HepG2 (cell line): ENCODE results near the gene PNRC1. TPM values are rescaled to one million over a fixed set of nuclear protein-coding genes. Genes with fewer than 3 reads are reported as not detected.

ENCODE experiments used
- AKAP8 ChIP-seq: sonication (generic); formaldehyde crosslinking; IDR thresholded peaks from 2 replicates; pipeline ENCODE4 v1.5.1; 2020; ENCODE audit warnings: mild to moderate bottlenecking, missing genetic modification reagents
- ATF4 ChIP-seq, 2 experiments: fragments of 450-650 bp in 1 of 2; sonication (generic) in 1 of 2; formaldehyde crosslinking; IDR thresholded peaks; 2 replicates each; pipeline versions ENCODE4 v1.5.0 to v1.8.0; 2020 to 2022; ENCODE audit warnings: mild to moderate bottlenecking in 1 of 2, missing genetic modification reagents in 1 of 2
- BORCS8-MEF2B ChIP-seq: sonication (generic); formaldehyde crosslinking; IDR thresholded peaks from 2 replicates; pipeline ENCODE4 v1.8.0; 2022; ENCODE audit warnings: mild to moderate bottlenecking, missing genetic modification reagents
- CCDC6 ChIP-seq: sonication (generic); formaldehyde crosslinking; IDR thresholded peaks from 2 replicates; pipeline ENCODE4 v1.8.1; 2022; ENCODE audit warnings: mild to moderate bottlenecking, missing genetic modification reagents, moderate library complexity
- CENPT ChIP-seq: sonication (generic); formaldehyde crosslinking; IDR thresholded peaks from 2 replicates; pipeline ENCODE4 v1.8.0; 2022; ENCODE audit warnings: low read depth, mild to moderate bottlenecking, moderate library complexity, missing genetic modification reagents
- ETV5 ChIP-seq: IDR thresholded peaks from 2 replicates; pipeline ENCODE4 v1.6.1; 2018; ENCODE audit warnings: missing biosample characterization, missing genetic modification reagents, inconsistent platforms, borderline replicate concordance
- FOSL1 ChIP-seq: sonication (generic); formaldehyde crosslinking; IDR thresholded peaks from 2 replicates; pipeline ENCODE4 v1.9.0; 2021; ENCODE audit warnings: missing genetic modification reagents, borderline replicate concordance
- GABPA ChIP-seq, 2 experiments: IDR thresholded peaks; 2 replicates each; pipeline ENCODE4 v1.6.1; 2011 to 2016; ENCODE audit warnings: low read depth in 2 of 2, low read length in 1 of 2, missing biosample characterization in 1 of 2, missing genetic modification characterization in 1 of 2
- GATAD2A ChIP-seq: IDR thresholded peaks from 2 replicates; pipeline ENCODE4 v1.6.1; 2016
- GFI1 ChIP-seq: sonication (generic); formaldehyde crosslinking; IDR thresholded peaks from 2 replicates; pipeline ENCODE4 v1.5.0; 2020; ENCODE audit warnings: missing genetic modification reagents, mild to moderate bottlenecking, borderline replicate concordance
- KMT2B ChIP-seq: IDR thresholded peaks from 2 replicates; pipeline ENCODE4 v1.6.1; 2016; ENCODE audit warnings: missing genetic modification reagents, missing compliant biosample characterization
- MED1 ChIP-seq: sonication (generic); formaldehyde crosslinking; IDR thresholded peaks from 2 replicates; pipeline ENCODE4 v1.4.0; 2020; ENCODE audit warnings: missing genetic modification reagents
- MTERF4 ChIP-seq: sonication (generic); formaldehyde crosslinking; IDR thresholded peaks from 2 replicates; pipeline ENCODE4 v1.8.0; 2023; ENCODE audit warnings: mild to moderate bottlenecking, missing genetic modification reagents
- NFE2L2 ChIP-seq: fragments of 150-350 bp; IDR thresholded peaks from 2 replicates; pipeline ENCODE4 v1.6.1; 2014; ENCODE audit warnings: low read length
- PAX8 ChIP-seq: sonication (generic); formaldehyde crosslinking; IDR thresholded peaks from 2 replicates; pipeline ENCODE4 v1.8.0; 2022; ENCODE audit warnings: mild to moderate bottlenecking, missing genetic modification reagents, borderline replicate concordance
- POLR2A ChIP-seq, 2 experiments: IDR thresholded peaks; 2 replicates each; pipeline ENCODE4 v1.6.1; 2011; ENCODE audit warnings: low read depth in 2 of 2, low read length in 2 of 2, mild to moderate bottlenecking in 1 of 2, moderate library complexity in 1 of 2; ENCODE audit not compliant: insufficient read depth in 1 of 2
- SOX5 ChIP-seq: IDR thresholded peaks from 2 replicates; pipeline ENCODE4 v1.6.1; 2016; ENCODE audit warnings: borderline replicate concordance
- SP2 ChIP-seq: sonication (generic); formaldehyde crosslinking; IDR thresholded peaks from 2 replicates; pipeline ENCODE4 v1.5.1; 2020; ENCODE audit warnings: mild to moderate bottlenecking, missing genetic modification reagents
- TBX2 ChIP-seq: sonication (generic); formaldehyde crosslinking; IDR thresholded peaks from 2 replicates; pipeline ENCODE4 v1.5.0; 2020; ENCODE audit warnings: missing genetic modification reagents, mild to moderate bottlenecking, borderline replicate concordance
- ZMAT3 ChIP-seq: sonication (generic); formaldehyde crosslinking; conservative IDR thresholded peaks from 2 replicates; pipeline ENCODE4 v1.7.0; 2021; ENCODE audit warnings: missing genetic modification reagents
- ZNF260 ChIP-seq: sonication (generic); formaldehyde crosslinking; IDR thresholded peaks from 2 replicates; pipeline ENCODE4 v1.4.0; 2020; ENCODE audit warnings: missing genetic modification reagents, low read depth, mild to moderate bottlenecking, borderline replicate concordance
- ZNF326 ChIP-seq: sonication (generic); formaldehyde crosslinking; IDR thresholded peaks from 2 replicates; pipeline ENCODE4 v1.4.0; 2020; ENCODE audit warnings: missing genetic modification reagents, borderline replicate concordance
- ZNF549 ChIP-seq: sonication (generic); formaldehyde crosslinking; IDR thresholded peaks from 2 replicates; pipeline ENCODE4 v1.5.0; 2020; ENCODE audit warnings: missing genetic modification reagents
- ZNF607 ChIP-seq: sonication (generic); formaldehyde crosslinking; IDR thresholded peaks from 2 replicates; pipeline ENCODE4 v1.5.1; 2020; ENCODE audit warnings: missing genetic modification reagents, mild to moderate bottlenecking, borderline replicate concordance
- ZNF614 ChIP-seq: IDR thresholded peaks from 2 replicates; pipeline ENCODE4 v1.6.1; 2018; ENCODE audit warnings: missing biosample characterization, missing genetic modification reagents, inconsistent platforms, borderline replicate concordance
- polyA plus RNA-seq, 8 experiments: library from polyadenylated mRNA; depleted of rRNA in 3 of 8; stranded (reverse) in 7 of 8; unstranded in 1 of 8; fragments of >200 nt; fragmentation: Illumina TruSeq in 4 of 8; extraction: Trizol in 4 of 8; gene quantifications; 2 replicates each; pipeline versions ENCODE4 v1.2.1 to v1.2.3, GENCODE V29; 2011 to 2016; ENCODE audit warnings: low read depth in 4 of 8, missing spikeins in 1 of 8, mixed read lengths in 1 of 8; ENCODE audit not compliant: insufficient read depth in 1 of 8
- total RNA-seq, 5 experiments: library from RNA; depleted of rRNA; stranded (reverse); fragments of >200 nt; fragmentation: Illumina TruSeq; extraction: Trizol; gene quantifications; 2 replicates each; pipeline ENCODE4 v1.2.3, GENCODE V29; 2016; ENCODE audit warnings: low read depth in 1 of 5
- TF ChIP-seq, protein P1 (sequence below): fragments of 450-650 bp; IDR thresholded peaks from 2 replicates; pipeline ENCODE4 v1.6.1; 2016
- TF ChIP-seq, protein P2 (sequence below): IDR thresholded peaks from 2 replicates; pipeline ENCODE4 v1.6.1; 2016; ENCODE audit warnings: low read depth, borderline replicate concordance

Gene PNRC1
- total and polyA plus RNA-seq, 2 of the 13 experiments (the other 11 are each of a cell fraction or from before 2014, with no cell fraction given), result 17.6 to 36.0 TPM

DNA sequence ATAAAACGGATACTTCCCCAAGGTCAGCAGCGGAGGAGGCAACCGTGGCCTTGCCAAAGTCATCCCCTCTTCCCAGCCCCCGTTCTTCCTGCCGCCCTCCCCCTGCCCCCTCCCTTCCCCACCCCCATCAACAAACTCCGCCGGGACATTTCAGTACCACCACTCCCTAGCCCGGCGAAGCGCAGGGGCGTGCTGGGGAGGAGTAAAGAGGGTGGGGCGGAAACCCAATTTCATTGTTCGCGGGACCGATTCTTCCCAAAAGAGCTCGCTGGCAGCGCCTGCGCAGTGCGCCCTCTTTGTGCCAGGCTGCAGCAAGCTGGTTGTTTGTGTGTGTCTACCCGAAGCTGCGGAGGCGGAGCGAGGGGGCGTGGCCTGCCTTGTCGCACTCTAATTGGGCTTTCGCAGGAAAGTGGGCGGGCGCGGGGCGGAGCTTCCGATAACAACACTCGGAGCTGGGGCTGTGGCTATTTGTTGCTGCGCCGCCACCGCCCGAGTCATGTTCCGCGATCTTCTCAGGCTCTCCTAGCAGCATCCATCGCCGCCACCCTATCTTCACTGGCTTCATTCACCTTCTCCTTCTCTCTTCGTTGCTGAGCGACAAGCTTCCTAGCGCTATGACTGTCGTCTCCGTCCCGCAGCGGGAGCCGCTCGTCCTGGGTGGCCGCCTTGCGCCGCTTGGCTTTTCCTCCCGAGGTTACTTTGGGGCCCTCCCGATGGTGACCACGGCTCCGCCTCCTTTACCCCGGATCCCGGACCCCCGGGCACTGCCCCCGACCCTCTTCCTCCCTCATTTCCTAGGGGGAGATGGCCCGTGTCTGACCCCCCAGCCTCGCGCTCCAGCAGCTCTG lies at the start of gene PNRC1 (continued):
- 0 out of 4 replicates have a peak, but pooled peaks of 1 of the 2 experiments have one; percentile 23 for TF ChIP-seq ATF4 (CRISPR knock-in tag; IDR thresholded peaks at IDR 0.05)
- no peak for TF ChIP-seq FOSL1
- TF ChIP-seq ZNF549 (CRISPR knock-in tag), result no peak
- peak; percentile 36; the same call in 1 of the 2 replicates for TF ChIP-seq SOX5
- peak; percentile 33; the same call in 1 of the 2 replicates for TF ChIP-seq AKAP8 (CRISPR knock-in tag)
- no peak for TF ChIP-seq ZMAT3 (CRISPR knock-in tag)
- TF ChIP-seq SP2 (CRISPR knock-in tag), result peak; percentile 79
- TF ChIP-seq MTERF4 (CRISPR knock-in tag), result no peak; the same call in 1 of the 2 replicates
- TF ChIP-seq ZNF614 (CRISPR knock-in tag), result peak; percentile 63; the same call in 1 of the 2 replicates
- TF ChIP-seq NFE2L2, result no peak
- peak; percentile 62 for TF ChIP-seq ZNF607 (CRISPR knock-in tag)
- TF ChIP-seq KMT2B (CRISPR knock-in tag), result peak; percentile 66; the same call in 1 of the 2 replicates
- no peak for TF ChIP-seq ETV5 (CRISPR knock-in tag)
- peak; percentile 57; the same call in 1 of the 2 replicates for TF ChIP-seq MED1
- no peak for TF ChIP-seq ZNF260 (CRISPR knock-in tag)
- TF ChIP-seq, protein P1, sequence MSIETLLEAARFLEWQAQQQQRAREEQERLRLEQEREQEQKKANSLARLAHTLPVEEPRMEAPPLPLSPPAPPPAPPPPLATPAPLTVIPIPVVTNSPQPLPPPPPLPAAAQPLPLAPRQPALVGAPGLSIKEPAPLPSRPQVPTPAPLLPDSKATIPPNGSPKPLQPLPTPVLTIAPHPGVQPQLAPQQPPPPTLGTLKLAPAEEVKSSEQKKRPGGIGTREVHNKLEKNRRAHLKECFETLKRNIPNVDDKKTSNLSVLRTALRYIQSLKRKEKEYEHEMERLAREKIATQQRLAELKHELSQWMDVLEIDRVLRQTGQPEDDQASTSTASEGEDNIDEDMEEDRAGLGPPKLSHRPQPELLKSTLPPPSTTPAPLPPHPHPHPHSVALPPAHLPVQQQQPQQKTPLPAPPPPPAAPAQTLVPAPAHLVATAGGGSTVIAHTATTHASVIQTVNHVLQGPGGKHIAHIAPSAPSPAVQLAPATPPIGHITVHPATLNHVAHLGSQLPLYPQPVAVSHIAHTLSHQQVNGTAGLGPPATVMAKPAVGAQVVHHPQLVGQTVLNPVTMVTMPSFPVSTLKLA, result peak; percentile 63
- peak; percentile 19; the same call in 1 of the 2 replicates for TF ChIP-seq CCDC6 (CRISPR knock-in tag)
- TF ChIP-seq, protein P2, sequence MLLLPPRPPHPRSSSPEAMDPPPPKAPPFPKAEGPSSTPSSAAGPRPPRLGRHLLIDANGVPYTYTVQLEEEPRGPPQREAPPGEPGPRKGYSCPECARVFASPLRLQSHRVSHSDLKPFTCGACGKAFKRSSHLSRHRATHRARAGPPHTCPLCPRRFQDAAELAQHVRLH (CRISPR knock-in tag), result peak; percentile 99
- no peak for TF ChIP-seq GABPA (IDR thresholded peaks at IDR 0.05; ENCODE audit: low read depth, low read length)
- TF ChIP-seq GABPA (CRISPR knock-in tag; IDR thresholded peaks at IDR 0.05; ENCODE audit: low read depth), result peak; percentile 61
- no peak for TF ChIP-seq CENPT (CRISPR knock-in tag)
- peak; percentile 30; the same call in 1 of the 2 replicates for TF ChIP-seq GATAD2A (CRISPR knock-in tag)
- TF ChIP-seq ZNF326, result 0 out of 2 replicates have a peak, but pooled peaks have one; percentile 25
- no peak for TF ChIP-seq PAX8
- peak; percentile 63; the same call in 1 of the 2 replicates for TF ChIP-seq GFI1 (CRISPR knock-in tag)
- TF ChIP-seq TBX2 (CRISPR knock-in tag), result no peak; the same call in 1 of the 2 replicates
- TF ChIP-seq BORCS8-MEF2B (CRISPR knock-in tag), result 0 out of 2 replicates have a peak, but pooled peaks have one; percentile 73
- peak; percentile 99 to 100 for TF ChIP-seq POLR2A (IDR thresholded peaks at IDR 0.05; ENCODE audit: insufficient read depth in 1 of 2, low read depth in 2 of 2, low read length in 2 of 2)
